HG03457 (cell line): ENCODE data around the gene MCM7.

ENCODE experiments used
- ATAC-seq: cut with Tn5 transposase; IDR thresholded peaks from one replicate; pipeline ENCODE4 v1.9.1; 2021; ENCODE audit warnings: moderate number of reproducible peaks; ENCODE audit not compliant: unreplicated experiment

The MCM7 gene

GRCh38 chr7:100098913-100099312 lies 2.3 kb downstream of the MCM7 start:
- ATAC-seq, result no peak

GRCh38 chr7:100095704-100096103 lies 5.5 kb downstream of the MCM7 start:
- ATAC-seq, result no peak

GRCh38 chr7:100095289-100095688 lies 5.9 kb downstream of the MCM7 start:
- no peak for ATAC-seq

- ATAC-seq, result no peak
Observed at GRCh38 chr7:100093925-100094486, 7.2 kb downstream of the MCM7 start.

- no peak for ATAC-seq
Observed at GRCh38 chr7:100093498-100093897, 7.7 kb downstream of the MCM7 start.

GRCh38 chr7:100093054-100093453 lies 8.1 kb downstream of the MCM7 start:
- ATAC-seq, result no peak

- no peak for ATAC-seq
Observed at GRCh38 chr7:100091411-100092181, 9.6 kb downstream of the MCM7 start.

- ATAC-seq, result no peak
Observed at GRCh38 chr7:100090527-100091410, 10.4 kb downstream of the MCM7 start.

- ATAC-seq, result no peak
Observed at GRCh38 chr7:100089458-100090196, 11.6 kb downstream of the MCM7 start.

- no peak for ATAC-seq
Observed at GRCh38 chr7:100088621-100089457, 12.4 kb downstream of the MCM7 start, which contains the start of gene COPS6. Gene COPS6, plus strand, starts transcription at chr7:100088969. Its CDS starts 22 bp downstream, at chr7:100088991.

- ATAC-seq, result no peak
Observed at GRCh38 chr7:100088095-100088620, 13.0 kb downstream of the MCM7 start.

- ATAC-seq, result no peak
Observed at GRCh38 chr7:100087055-100087750, 14.0 kb downstream of the MCM7 start.

GRCh38 chr7:100085515-100085914 lies 15.7 kb downstream of the MCM7 start:
- no peak for ATAC-seq

GRCh38 chr7:100082978-100083377 lies 18.2 kb downstream of the MCM7 start:
- ATAC-seq, result no peak

- peak; percentile 59 for ATAC-seq
Observed at GRCh38 chr7:100081535-100082102, 19.6 kb downstream of the MCM7 start, which contains the start of gene ZNF3. Gene ZNF3, minus strand, starts transcription at chr7:100081723. Its CDS starts 4,366 bp downstream, at chr7:100077357.

GRCh38 chr7:100080907-100081534 lies 20.2 kb downstream of the MCM7 start:
- ATAC-seq, result no peak

- ATAC-seq, result no peak
Observed at GRCh38 chr7:100079024-100079560, 22.1 kb downstream of the MCM7 start.

GRCh38 chr7:100077205-100077604 lies 24.0 kb downstream of the MCM7 start:
- no peak for ATAC-seq
